ENCODE measurements around the gene MLKL.

Gene MLKL

DNA sequence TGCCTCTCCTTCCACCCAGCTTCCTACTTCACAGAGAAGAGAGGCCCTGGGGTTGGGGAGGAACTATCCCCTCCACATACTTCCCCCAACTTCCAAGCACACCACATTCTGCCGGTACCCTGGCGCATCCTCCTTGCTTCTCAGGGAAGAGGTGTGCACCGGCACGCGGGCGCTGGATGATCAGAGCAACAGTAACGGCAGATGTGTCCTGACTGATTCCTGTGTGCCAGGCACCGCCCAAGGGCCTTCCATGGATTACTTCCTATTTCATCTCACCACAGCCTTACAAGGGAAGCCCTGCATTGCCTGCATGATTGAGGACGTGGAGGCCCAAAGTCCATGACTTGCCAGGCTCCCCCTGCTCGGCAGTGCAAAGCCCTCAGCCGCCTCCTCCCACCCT lies 21.1 kb upstream of the MLKL start:
- Histone ChIP-seq H3K9me2 (ENCODE audit: low read depth, low read length) (no peaks in the 10 kb centered on the region), H3K79me2 (ENCODE audit: insufficient read depth, low read length) (no peaks in the 10 kb centered on the region), H3K27ac (ENCODE audit: low read depth, low read length, poor library complexity, severe bottlenecking) (no peak overlapping the region), H3K4me2 (ENCODE audit: low read length) (no peak overlapping the region), H3F3A (ENCODE audit: insufficient read depth, low read length) (no peaks in the 10 kb centered on the region), H3K4me1 (ENCODE audit: insufficient read depth, low read length, severe bottlenecking) (no peaks in the 10 kb centered on the region), H2AFZ (ENCODE audit: low read length) (no peak overlapping the region), H3K27me3 (ENCODE audit: insufficient read depth, low read length) (peaks cover 7% of the 10 kb centered on the region; the same call in 1 of the 2 replicates), H3K9me3 (ENCODE audit: low read length) (no peaks in the 10 kb centered on the region), H3K4me3 (ENCODE audit: low read depth, low read length, poor library complexity, severe bottlenecking) (no peak overlapping the region), H4K20me1 (ENCODE audit: insufficient read depth, low read length) (no peaks in the 10 kb centered on the region), H3K36me3 (ENCODE audit: insufficient read depth, low read length) (no peaks in the 10 kb centered on the region), H3K9ac (ENCODE audit: low read length) (no peak overlapping the region)
- TF ChIP-seq CTCF (IDR thresholded peaks at IDR 0.05; ENCODE audit: low read length) (no peak), EZH2 (IDR thresholded peaks at IDR 0.05; ENCODE audit: borderline replicate concordance, low read length) (no peak)

DNA sequence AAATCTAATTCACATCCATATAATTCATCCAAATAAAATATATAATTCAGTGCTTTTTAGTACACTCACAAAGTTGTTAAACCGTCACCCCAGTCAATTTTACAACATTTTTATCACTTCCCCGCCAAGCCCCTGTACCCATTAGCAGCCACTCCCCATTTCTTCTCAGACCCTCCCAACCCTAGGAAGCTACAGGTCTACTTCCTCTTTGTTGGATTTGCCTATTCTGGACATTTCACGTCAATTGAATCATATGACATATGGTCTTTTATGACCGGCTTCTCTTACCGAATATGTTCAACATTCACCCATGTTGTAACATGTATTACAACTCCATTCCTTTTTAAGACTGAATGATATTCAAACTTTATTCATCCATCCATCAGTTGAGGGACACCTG lies 19.9 kb upstream of the MLKL start:
- Histone ChIP-seq H3K27me3 (ENCODE audit: insufficient read depth, low read length) (peaks cover 7% of the 10 kb centered on the region; the same call in 1 of the 2 replicates), H3K27ac (ENCODE audit: low read depth, low read length, poor library complexity, severe bottlenecking) (no peak overlapping the region), H2AFZ (ENCODE audit: low read length) (no peak overlapping the region), H3K9me2 (ENCODE audit: low read depth, low read length) (no peaks in the 10 kb centered on the region), H3K9ac (ENCODE audit: low read length) (no peak overlapping the region), H3K36me3 (ENCODE audit: insufficient read depth, low read length) (no peaks in the 10 kb centered on the region), H4K20me1 (ENCODE audit: insufficient read depth, low read length) (no peaks in the 10 kb centered on the region), H3K79me2 (ENCODE audit: insufficient read depth, low read length) (no peaks in the 10 kb centered on the region), H3K4me3 (ENCODE audit: low read depth, low read length, poor library complexity, severe bottlenecking) (no peak overlapping the region), H3K9me3 (ENCODE audit: low read length) (no peaks in the 10 kb centered on the region), H3K4me1 (ENCODE audit: insufficient read depth, low read length, severe bottlenecking) (no peaks in the 10 kb centered on the region), H3K4me2 (ENCODE audit: low read length) (no peak overlapping the region), H3F3A (ENCODE audit: insufficient read depth, low read length) (no peaks in the 10 kb centered on the region)
- TF ChIP-seq EZH2 (IDR thresholded peaks at IDR 0.05; ENCODE audit: borderline replicate concordance, low read length) (no peak), CTCF (IDR thresholded peaks at IDR 0.05; ENCODE audit: low read length) (no peak)

GRCh38 chr16:74718741-74719610 lies 18.3 kb upstream of the MLKL start:
- no peaks in the 10 kb centered on the region for H3K36me3 ChIP-seq (ENCODE audit: insufficient read depth, low read length)
- no peaks in the 10 kb centered on the region for H3K27me3 ChIP-seq (ENCODE audit: insufficient read depth, low read length)
- H4K20me1 ChIP-seq (ENCODE audit: insufficient read depth, low read length) = no peaks in the 10 kb centered on the region
- H3K9me3 ChIP-seq (ENCODE audit: low read length) = no peaks in the 10 kb centered on the region
- no peak overlapping the region for H3K9ac ChIP-seq (ENCODE audit: low read length)
- TF ChIP-seq CTCF (IDR thresholded peaks at IDR 0.05; ENCODE audit: low read length) (peak; percentile 24; the same call in 1 of the 2 replicates), EZH2 (IDR thresholded peaks at IDR 0.05; ENCODE audit: borderline replicate concordance, low read length) (no peak)
- H3K4me2 ChIP-seq (ENCODE audit: low read length) = no peak overlapping the region
- H3K79me2 ChIP-seq (ENCODE audit: insufficient read depth, low read length) = no peaks in the 10 kb centered on the region
- no peaks in the 10 kb centered on the region for H3F3A ChIP-seq (ENCODE audit: insufficient read depth, low read length)
- H2AFZ ChIP-seq (ENCODE audit: low read length) = no peak overlapping the region
- H3K4me3 ChIP-seq (ENCODE audit: low read depth, low read length, poor library complexity, severe bottlenecking) = no peak overlapping the region
- H3K4me1 ChIP-seq (ENCODE audit: insufficient read depth, low read length, severe bottlenecking) = no peaks in the 10 kb centered on the region
- H3K9me2 ChIP-seq (ENCODE audit: low read depth, low read length) = no peaks in the 10 kb centered on the region
- H3K27ac ChIP-seq (ENCODE audit: low read depth, low read length, poor library complexity, severe bottlenecking) = no peak overlapping the region

Measured in OCI-LY1 (cell line).